ENCODE measurements around the gene PPT1.

The PPT1 gene

GRCh38 chr1:40096977-40097782 is at the start of gene PPT1:
Gene PPT1 (minus strand): TSS chr1:40097252. CDS start chr1:40097238, 14 bp downstream.
- in situ Hi-C loops (cut with MboI; ENCODE audit: low sequenced_read_pairs): no loop called here

DNA sequence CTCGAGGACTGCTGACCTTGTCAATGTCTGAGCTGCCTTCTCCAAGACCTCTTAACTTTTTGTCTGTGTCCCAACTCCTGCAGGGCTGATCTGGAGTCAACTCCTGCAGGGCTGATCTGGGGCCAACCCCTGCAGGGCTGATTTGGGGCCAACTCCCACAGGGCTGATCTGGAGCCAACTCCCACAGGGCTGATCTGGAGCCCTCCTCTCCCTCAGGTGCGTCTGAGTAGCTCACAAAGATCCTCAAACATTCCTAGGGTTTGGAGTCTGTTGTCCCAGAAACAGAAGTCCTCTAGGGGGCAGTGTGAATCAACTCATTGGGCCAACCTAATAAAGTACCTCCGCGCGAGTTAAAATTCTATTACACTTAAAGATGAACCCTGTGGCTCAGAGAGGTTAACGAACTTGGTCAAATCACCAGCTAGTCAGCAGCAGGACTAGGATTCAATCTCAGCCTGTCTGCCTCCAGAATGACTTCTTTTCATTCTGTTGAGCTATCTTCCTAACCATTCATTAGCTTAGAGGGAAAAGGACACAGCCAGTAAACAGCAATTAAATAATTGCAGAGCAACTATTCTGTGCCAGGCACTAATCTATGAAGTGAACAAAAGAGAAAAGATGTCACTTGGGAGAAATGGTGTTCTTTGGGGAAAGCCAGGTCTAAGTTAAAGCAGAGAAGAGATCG is 47.0 kb upstream of the PPT1 start:
- in situ Hi-C loops (cut with MboI; ENCODE audit: low sequenced_read_pairs): no loop called here

- in situ Hi-C loops (cut with MboI; ENCODE audit: low sequenced_read_pairs): no loop called here
These were observed 45.0 kb upstream of the PPT1 start for GRCh38 chr1:40141878-40142535.

- in situ Hi-C loops (cut with MboI; ENCODE audit: low sequenced_read_pairs): no loop called here
These were observed 43.3 kb upstream of the PPT1 start for GRCh38 chr1:40140211-40140973.

- in situ Hi-C loops (cut with MboI; ENCODE audit: low sequenced_read_pairs): no loop called here
These were observed 36.8 kb upstream of the PPT1 start for GRCh38 chr1:40133839-40134238.

- in situ Hi-C loops (cut with MboI; ENCODE audit: low sequenced_read_pairs): no loop called here
These were observed 36.2 kb upstream of the PPT1 start for GRCh38 chr1:40133312-40133665.

DNA sequence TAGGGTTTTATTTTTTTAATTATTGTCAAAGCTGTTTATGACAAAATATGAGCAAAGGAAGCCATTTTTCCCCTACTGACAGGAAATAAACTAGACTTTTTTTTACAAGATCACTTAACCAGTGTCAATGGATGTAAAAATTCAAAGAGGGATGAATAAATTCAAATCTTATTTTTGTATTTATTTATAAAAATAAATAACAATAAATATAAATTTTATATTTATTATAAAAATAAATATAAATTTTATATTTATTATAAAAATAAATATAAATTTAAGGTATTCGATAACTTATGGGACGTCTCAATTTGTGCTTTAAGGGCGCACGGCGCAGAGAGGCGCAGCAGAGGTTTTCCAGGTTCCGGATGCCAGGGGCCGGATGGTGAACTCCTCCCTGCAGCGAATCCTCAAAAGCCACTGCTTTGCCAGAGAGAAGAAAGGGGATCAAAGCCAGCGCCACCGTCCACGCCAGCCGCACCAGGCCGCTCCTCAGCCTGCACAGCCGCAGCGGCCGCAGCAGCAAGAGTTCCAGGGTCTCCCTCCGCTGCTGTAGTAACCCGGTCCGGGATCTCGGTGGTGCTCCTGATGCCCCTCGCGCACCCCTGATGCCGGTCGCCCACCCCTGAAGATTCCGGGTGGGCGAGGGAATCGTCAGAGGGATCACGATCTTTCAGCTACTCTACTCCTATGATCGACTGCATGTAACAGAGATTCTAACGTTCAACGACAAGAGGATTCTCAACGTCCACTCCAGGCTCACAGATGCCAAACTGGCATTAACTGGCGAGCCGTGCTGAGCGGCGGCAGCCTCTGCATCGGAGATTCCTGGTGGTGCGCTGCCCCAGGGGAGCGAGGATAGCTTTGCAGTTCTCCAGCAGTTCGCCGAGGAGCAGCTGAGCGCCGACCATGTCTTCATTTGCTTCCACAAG is 35.6 kb upstream of the PPT1 start:
- in situ Hi-C loops (cut with MboI; ENCODE audit: low sequenced_read_pairs): no loop called here

GRCh38 chr1:40130892-40131291 is 33.8 kb upstream of the PPT1 start:
- in situ Hi-C loops (cut with MboI; ENCODE audit: low sequenced_read_pairs): no loop called here

DNA sequence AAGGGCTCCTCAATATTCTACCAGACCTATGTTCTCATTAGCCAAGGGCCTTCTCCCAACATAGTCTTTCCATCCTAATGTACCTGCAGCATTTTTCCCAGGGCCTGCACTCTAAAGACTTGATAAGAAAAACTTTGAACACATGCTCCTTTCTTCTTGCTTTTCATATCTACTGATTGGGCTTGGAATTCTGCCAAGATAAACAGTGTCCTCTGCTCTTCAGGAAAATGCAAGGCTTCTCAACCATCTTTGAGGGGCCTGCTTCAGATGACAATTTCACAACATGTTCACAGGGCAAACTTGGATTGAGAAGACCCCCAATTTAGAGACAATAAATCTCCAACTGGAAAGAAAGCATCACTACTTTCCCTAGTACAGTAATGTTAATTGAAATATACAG is 25.8 kb upstream of the PPT1 start:
- in situ Hi-C loops (cut with MboI; ENCODE audit: low sequenced_read_pairs): no loop called here

- in situ Hi-C loops (cut with MboI; ENCODE audit: low sequenced_read_pairs): no loop called here
These were observed 23.1 kb upstream of the PPT1 start for GRCh38 chr1:40120128-40120527.

GRCh38 chr1:40114400-40114799 is 17.3 kb upstream of the PPT1 start:
- in situ Hi-C loops (cut with MboI; ENCODE audit: low sequenced_read_pairs): no loop called here

GRCh38 chr1:40110389-40110788 is 13.3 kb upstream of the PPT1 start:
- in situ Hi-C loops (cut with MboI; ENCODE audit: low sequenced_read_pairs): no loop called here

- in situ Hi-C loops (cut with MboI; ENCODE audit: low sequenced_read_pairs): no loop called here
These were observed 10.4 kb upstream of the PPT1 start for GRCh38 chr1:40107290-40107959.

DNA sequence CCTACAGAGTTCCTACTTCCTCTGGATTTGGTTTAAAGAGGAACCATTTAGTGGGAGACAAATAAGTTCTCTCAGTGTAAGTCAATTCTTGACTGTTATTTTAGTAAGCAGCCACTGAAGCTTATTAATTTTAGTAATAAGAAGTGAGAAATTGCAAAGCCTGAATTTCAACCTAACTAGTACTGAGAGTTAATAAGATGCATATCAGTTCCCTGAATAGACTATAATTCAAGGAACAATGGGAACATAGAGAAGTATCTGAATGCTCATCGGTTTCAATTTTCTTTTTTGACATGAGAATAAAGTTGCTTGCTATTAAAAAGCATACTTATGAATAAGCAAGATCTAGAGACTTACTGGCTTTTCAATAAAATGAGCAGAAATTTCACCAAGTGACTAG is 8.0 kb upstream of the PPT1 start:
- in situ Hi-C loops (cut with MboI; ENCODE audit: low sequenced_read_pairs): no loop called here

- in situ Hi-C loops (cut with MboI; ENCODE audit: low sequenced_read_pairs): no loop called here
These were observed 5.8 kb upstream of the PPT1 start for GRCh38 chr1:40102896-40103295.

DNA sequence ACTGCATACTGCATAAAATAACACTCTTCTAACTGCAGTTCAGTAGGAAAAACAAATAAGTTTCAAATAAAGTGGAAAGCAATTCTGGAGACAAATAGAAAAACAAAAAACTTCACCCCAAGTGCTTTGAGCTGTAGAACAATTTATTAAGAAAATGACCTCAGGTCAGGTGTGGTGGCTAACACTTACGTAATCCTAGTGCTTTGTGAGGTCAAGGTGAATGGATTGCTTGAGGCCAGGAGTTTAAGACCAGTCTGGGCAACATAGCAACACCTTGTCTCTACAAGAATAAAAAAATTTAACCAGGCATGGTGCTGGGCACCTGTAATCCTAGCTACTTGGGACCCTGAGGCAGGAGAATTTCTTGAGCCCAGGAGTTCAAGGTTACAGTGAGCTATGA is 5.0 kb upstream of the PPT1 start:
- in situ Hi-C loops (cut with MboI; ENCODE audit: low sequenced_read_pairs): no loop called here

- in situ Hi-C loops (cut with MboI; ENCODE audit: low sequenced_read_pairs): no loop called here
These were observed 441 bp downstream of the PPT1 start for GRCh38 chr1:40096646-40096976.

GRCh38 chr1:40095806-40096205 is 1.2 kb downstream of the PPT1 start:
- in situ Hi-C loops (cut with MboI; ENCODE audit: low sequenced_read_pairs): no loop called here

GRCh38 chr1:40094466-40095110 is 2.5 kb downstream of the PPT1 start:
- in situ Hi-C loops (cut with MboI; ENCODE audit: low sequenced_read_pairs): no loop called here
